ENCODE results near the gene LRRK1.

DNA sequence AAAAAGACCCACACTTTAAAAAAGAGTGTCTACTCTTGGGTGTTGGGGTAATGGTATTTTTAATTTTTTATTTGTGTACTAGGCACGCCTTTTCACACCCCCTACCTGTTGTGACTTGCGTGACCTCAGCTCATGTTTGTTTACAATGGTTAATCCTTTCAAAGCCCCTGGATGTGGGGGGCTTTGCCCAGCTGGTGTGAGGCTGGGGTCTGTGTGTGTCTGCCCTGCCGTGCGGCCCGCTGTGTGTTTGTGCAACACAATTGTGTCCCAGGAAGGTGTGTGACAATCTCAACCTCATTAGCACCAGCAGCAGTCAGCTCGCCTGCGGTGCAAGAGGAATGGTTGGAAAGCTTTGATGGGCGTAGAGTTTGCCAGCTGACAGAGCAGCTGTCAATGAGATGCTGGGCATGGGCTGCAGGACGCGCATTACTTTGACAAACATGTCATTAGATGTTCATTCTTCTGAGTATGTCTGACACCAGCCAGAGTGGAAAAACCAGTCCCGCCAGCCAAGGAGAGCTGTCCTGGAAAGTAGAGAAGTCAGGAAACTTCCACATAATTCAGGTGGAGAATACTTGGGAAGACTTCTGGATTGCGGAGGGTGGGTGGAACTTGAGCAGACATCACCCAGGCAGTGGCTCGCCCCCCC, 9.6 kb downstream of the LRRK1 start:
- TF ChIP-seq, protein P1, sequence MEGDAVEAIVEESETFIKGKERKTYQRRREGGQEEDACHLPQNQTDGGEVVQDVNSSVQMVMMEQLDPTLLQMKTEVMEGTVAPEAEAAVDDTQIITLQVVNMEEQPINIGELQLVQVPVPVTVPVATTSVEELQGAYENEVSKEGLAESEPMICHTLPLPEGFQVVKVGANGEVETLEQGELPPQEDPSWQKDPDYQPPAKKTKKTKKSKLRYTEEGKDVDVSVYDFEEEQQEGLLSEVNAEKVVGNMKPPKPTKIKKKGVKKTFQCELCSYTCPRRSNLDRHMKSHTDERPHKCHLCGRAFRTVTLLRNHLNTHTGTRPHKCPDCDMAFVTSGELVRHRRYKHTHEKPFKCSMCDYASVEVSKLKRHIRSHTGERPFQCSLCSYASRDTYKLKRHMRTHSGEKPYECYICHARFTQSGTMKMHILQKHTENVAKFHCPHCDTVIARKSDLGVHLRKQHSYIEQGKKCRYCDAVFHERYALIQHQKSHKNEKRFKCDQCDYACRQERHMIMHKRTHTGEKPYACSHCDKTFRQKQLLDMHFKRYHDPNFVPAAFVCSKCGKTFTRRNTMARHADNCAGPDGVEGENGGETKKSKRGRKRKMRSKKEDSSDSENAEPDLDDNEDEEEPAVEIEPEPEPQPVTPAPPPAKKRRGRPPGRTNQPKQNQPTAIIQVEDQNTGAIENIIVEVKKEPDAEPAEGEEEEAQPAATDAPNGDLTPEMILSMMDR (IDR thresholded peaks at IDR 0.05; ENCODE audit: low read depth, low read length): no peak
- TF ChIP-seq EZH2phosphoT487 (IDR thresholded peaks at IDR 0.05; ENCODE audit: low read depth): no peak

All from OCI-LY3 (cell line).